ENCODE measurements around the gene FCRLB.
A peak's percentile ranks its signal among the peaks of the same experiment; 100 is the strongest.
"Not testable (repeated sequence)": the region's sequence is repeated elsewhere in the genome, so short reads cannot be mapped to it uniquely, and the experiment has no call there.

Gene FCRLB

GRCh38 chr1:161721738-161722343 is 497 bp downstream of the FCRLB start:
- DNase-seq = no peak

DNA sequence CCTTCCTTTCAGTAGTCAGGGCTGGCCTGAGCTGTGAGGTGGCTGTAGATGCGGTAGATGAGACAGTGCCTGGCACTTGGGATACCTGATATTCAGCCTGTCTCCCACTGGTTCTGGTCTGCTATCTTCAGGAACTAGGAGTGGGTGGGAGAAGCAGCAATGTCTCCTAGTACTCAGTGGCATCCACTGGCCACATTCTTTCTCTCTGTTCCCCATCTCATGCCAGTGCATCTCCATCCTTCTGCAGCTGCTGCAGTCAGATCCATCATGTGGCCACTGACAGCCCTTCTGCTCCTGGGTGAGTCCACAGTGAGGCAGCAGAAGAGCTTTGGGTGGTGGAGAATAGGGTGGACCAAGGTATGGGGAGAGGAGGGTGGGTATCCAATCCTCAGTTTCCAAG is 1.1 kb downstream of the FCRLB start:
- DNase-seq = no peak

- DNase-seq = no peak
Measured at GRCh38 chr1:161723459-161724141, 2.3 kb downstream of the FCRLB start.

- DNase-seq = not testable (repeated sequence)
Measured at GRCh38 chr1:161725258-161725907, 4.0 kb downstream of the FCRLB start.

DNA sequence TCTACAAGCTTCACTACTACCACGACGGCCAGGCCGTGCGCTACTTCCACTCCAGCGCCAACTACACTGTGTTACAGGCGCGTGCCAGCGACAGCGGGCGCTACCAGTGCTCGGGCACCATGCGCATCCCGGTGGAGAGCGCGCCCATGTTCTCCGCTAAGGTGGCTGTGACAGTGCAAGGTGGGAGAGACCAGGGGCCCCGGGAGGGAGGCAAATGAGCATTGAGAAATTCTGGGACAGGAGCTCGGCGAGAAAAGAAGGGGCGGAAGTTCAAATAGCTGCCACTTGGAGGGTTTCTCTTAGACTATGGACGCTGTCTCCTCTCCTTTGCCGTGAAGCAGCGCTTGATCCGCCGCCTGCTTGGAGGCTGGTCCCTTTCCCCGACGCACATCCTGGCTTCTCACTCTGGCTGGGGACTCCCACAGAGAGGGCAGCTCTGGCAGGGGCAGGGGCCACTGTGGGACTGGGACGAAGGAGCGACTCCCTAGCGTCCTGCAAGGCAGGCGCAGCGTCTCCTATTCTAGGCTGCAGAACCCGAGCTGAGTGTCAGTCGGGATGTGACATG is 4.6 kb downstream of the FCRLB start:
- DNase-seq = no peak

DNA sequence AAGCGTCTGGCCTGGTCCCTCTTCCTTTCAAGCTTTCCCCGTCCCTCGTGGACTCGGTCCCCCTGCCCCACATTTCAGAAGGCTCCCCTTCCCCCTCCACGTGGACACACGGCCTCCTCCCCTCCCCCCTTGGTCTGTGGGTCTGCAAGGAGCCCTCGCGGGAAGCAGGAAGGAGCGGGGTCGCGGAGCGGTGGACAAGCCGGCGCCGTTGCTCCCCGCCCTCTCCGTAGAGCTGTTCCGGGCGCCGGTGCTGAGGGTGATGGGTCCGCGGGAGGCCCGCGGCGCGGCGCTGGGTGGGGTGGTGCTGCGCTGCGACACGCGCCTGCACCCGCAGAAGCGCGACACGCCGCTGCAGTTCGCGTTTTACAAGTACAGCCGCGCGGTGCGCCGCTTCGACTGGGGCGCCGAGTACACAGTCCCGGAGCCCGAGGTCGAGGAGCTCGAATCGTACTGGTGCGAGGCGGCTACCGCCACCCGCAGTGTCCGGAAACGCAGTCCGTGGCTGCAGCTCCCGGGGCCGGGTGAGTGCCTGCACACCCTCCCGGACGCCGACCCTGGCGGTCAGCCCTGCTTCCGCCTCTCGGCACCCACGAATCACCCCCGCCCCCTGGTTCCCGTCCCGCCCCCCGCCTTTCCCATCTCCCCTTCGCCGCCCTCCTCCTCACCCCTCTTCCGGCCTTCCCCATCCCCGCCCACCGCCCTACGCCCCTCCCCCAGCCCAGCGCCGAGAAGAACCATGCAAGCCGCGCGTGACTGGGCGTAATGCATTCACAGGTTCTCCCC is 5.3 kb downstream of the FCRLB start:
- DNase-seq = peak; percentile 45

GRCh38 chr1:161727256-161727924 is 6.0 kb downstream of the FCRLB start:
- no peak for DNase-seq

DNA sequence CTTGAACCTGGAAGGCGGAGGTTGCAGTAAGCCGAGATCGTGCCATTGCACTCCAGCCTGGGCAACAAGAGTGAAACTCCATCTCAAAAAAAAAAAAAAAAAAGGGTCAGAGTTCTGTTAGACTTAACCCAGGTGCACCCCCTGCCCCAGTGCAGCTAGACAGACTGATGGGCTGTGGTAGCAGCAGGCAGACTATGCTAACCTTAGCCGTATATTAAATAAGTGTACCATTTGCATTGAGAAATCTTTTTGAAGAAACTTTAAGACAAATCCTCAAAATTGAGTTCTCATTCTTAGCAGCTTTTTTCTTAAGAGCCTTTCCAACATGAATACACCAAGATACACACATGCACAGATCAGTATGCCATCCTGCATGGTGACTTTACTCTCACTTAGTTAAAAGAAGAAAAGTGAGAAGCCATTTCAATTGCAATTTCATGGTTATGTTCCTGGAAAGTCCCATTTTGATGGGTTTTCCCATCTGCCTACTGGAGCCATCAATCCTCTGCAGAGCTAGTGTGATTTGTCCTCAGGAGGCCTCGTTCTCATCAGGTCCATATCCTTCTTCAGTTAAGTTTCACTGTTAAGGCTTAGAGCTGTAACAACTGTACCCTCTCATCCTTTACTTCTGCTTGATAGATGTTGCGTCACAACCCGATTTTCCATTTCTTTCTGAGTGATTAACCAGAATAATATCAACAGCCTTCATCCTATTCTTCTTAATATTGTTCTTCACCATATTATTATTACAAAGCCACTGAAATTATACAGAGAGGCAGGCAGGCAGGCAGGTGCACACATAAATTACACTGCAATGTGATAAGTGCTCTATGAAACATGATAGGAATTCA is 7.3 kb downstream of the FCRLB start:
- no peak for DNase-seq

DNA sequence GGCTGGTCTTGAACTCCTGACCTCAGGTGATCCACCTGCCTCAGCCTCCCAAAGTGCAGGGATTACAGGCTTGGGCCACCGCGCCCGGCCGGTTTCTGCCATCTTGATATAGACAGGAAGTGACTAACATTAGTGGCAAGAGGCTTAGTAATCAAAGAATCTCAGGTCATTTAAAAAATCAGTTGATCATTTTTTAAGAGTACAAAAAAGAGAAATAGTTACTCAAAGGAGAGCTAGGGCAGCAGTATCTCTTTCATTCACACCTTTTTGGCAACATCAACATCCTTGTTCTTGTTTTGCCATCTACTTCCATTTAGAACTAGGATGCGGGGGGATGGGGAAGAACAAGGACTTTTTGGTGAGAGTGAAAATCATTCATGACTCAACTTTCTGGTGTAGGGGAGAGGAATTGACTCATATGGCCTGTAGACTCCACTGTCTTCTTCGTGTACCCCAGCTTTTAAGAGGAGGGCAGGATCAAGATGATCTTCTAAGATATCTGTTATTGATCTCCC is 8.8 kb downstream of the FCRLB start:
- no peak for DNase-seq

DNA sequence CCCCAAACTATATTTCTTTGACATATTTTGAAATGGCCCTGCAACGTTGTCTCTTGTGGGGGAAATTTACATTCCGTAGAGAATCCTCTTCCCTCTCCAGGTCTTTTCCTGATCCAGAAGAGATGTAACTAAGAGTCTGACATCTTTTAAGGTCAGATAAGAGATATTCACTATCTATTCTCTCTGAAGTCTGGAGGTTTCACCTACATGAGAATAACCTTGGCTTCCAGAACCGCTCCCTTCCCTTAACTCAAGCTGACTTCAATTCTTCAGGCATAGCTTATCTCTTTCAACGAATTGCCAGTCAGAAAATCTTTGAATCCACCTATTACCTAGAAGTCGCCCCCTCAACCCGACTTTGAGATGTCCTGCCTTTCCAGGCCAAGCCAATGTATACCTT is 9.9 kb downstream of the FCRLB start:
- no peak for DNase-seq

GRCh38 chr1:161731981-161732718 is 10.8 kb downstream of the FCRLB start:
- no peak for DNase-seq

- DNase-seq = no peak
Measured at GRCh38 chr1:161733526-161733925, 12.2 kb downstream of the FCRLB start.

DNA sequence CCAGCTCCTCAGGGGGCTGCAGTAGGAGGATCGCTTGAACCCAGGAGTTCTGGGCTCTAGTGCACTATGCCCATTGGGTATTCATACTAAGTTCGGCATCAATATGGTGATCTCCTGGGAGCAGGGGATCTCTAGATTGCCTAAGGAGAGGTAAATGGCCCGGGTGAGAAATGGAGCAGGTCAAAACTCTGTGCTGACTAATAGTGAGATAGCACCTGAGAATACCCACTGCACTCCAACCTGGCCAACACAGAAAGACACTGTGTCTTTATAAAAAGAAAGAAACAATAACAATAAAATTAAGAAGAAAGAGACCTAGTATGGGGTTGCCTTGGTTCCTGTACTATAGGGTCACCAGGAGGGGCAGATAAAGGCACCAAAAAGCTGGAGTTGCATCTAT is 14.5 kb downstream of the FCRLB start:
- DNase-seq = no peak

DNA sequence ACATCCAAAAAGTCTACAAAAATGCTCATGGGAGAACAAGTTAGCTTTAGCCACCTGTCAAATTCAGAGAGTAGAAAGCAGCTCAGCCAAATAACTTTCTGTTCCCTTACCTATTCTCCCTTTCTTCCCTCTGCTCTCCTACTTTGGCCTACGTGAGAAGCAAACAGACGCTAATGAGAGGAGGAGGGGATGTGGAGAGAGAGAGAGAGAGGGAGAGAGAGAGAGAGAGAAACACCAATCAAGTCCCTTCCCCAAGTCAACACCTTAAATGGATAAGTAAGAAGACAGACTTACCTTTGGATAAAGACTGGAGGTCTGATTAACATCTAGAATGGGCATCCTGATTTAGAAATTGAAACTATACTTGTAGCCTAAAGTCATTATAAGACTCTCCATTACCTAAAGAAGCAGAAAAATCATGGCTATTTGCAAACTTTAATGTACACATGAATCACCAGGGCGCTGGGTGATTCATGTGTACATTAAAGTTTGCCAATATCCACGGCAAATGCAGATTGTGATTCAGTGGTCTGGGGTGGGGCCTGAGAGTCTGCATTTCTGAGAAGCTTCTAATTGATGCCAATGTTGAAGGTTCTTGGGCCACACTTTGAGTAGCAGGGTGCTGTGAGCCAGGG is 15.1 kb downstream of the FCRLB start:
- DNase-seq = no peak

GRCh38 chr1:161737625-161738024 is 16.3 kb downstream of the FCRLB start:
- DNase-seq = no peak

DNA sequence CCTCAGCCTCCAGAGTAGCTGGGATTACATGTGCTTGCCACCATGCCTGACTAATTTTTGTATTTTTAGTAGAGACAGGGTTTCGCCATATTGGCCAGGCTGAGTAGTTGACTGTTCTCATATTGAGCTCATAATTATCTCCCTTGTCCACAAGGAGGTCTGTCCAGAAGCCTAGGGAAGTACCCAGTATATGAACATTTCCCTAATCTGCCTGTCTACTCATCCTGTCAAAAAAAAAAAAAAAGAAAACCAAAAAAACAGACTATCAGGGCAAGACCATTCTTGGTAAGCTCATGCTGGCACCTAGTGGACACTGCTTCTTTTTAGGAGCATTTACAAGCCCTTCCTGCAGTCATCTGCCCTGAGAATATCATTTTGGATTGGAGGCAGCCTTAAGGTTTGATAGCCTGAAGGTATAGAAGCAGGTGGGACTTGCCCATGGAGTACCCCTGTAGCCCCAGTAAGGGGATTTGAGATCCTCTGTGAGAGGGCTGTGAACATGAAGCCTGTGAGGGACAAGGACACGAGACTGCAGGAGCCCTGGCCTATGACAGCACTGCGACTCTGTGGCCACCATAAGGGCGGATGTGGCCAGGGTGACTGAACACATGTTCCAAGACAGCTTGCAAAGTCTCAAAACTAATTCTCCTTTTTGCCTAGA is 17.4 kb downstream of the FCRLB start:
- DNase-seq = no peak

DNA sequence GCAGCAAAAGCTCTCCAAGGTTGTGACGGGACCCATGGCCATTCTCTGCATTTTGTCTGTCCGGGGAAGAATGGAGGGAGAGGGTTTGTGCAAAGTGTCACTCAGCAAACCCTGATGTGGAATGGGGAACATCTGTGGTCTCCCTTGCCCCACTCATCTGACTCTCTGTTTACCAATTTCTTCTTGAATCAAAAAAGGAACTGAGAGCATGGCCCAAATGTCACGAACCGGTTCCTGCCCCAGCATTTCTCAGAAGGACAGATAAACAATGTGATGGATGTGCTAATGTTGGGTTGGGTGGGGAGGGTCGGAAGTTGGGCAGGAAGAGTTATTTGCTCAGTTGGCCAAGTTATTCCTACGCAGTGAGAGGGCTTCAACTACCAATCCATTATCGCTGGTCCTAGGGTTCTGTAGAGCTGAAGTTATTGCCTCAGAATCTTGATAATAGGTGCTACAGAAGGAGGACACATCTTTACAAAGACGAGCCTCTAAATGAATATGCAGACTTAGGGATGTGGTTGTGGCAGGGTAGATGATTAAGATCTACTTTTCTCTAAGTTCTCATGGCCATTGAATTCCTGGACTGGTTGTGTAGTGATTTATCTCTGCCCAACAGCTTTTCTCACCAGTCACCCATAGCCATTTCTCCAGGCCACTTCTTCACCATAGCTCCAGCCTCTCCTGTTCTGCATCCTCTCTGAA is 18.7 kb downstream of the FCRLB start:
- DNase-seq = no peak

DNA sequence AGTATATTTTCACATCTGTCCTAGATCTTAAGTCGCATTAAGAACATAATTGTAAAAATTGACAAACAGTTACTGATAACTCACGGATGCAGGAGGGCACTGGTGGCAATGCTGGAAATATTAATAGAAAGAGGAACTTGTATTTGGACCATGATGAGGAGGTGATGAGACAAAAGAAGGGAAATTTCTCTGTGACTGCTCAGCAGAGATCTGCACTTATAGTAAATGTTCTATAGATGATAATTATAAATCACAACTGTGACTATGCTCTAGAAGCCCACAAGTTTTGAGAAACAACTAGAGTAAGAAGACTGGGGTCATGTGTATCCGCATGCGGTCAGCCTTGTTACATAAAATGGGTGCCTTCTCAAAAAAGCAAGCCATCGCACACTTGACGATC is 19.6 kb downstream of the FCRLB start:
- no peak for DNase-seq

DNA sequence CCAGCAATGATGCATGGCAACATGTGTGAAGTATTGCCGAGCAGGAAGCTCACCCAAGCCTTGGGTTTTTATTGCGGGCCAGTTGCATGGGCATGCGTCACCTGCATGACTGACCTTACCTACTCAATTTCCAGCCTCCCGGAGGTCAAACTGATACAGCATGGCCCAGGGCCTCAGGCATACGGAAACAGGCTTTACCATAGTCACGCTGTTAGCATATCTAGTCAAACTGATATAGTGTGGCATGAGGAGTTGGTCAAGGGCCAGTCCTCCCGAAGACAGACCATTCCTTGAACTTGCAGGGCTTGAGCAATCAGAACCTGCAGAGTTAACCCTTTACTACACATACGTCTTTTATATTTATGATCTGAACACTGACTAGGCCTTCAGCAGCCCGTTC is 21.9 kb downstream of the FCRLB start:
- no peak for DNase-seq

All from NCI-H2171 (cell line).